ENCODE measurements around the gene RAB5IF.

Gene RAB5IF

DNA sequence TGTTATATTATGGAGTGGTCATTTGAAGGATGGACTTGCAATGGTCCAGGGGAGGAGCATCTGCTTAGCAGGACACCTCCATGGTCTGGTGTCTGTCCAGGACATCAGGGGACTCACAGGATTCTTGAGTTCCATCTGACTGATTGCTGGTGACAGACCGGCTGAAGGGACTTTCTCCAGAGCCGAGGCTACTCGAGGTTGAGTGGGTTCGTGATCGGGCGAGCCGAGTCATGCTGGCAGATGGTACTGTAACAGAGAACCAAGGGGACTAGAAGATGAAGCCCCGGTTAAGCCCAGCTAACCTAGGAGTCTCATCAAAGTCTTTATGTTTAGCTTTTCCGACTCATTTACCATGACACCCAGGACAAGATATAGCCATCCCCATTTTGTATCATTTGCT is 47.9 kb downstream of the RAB5IF start:
- peaks cover 44% of the 10 kb centered on the region for H3K36me3 ChIP-seq (ENCODE audit: insufficient read depth, low read length)
- no peak overlapping the region for H3K4me3 ChIP-seq (ENCODE audit: low read depth in 1 of 2, low read length in 2 of 2)
- H3K4me1 ChIP-seq (ENCODE audit: insufficient read depth, low read length), result no peaks in the 10 kb centered on the region
- no peaks in the 10 kb centered on the region for H3K9me3 ChIP-seq (ENCODE audit: low read length)
- no peaks in the 10 kb centered on the region for H3K27me3 ChIP-seq (ENCODE audit: control insufficient read depth in 1 of 2, insufficient read depth in 2 of 2, low read length in 2 of 2)
- no peak overlapping the region for H3K9ac ChIP-seq (ENCODE audit: low read length)
- H3K27ac ChIP-seq (ENCODE audit: low read depth, low read length), result no peak overlapping the region

DNA sequence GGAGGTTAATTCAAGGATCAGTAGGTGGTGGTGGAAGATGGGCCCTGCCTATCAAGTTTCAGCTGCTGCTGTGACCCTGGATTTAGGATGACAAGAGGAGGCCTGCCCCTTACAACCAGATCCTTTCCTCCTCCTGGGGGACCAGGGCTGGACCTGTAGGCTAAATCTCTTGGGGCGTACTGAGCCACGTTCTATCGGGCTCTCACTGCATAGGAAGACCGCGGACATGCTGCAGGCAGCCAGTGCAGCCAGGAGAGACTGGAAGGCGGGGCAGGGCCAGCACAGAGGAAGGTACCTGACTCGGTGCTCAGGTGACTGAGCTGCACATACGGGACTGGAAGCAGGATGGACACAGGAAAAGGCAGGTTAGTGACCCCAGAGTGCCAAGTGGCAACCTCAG is 48.9 kb downstream of the RAB5IF start:
- Histone ChIP-seq H3K27ac (ENCODE audit: low read depth, low read length) (no peak overlapping the region), H3K36me3 (ENCODE audit: insufficient read depth, low read length) (peaks cover 44% of the 10 kb centered on the region), H3K27me3 (ENCODE audit: control insufficient read depth in 1 of 2, insufficient read depth in 2 of 2, low read length in 2 of 2) (no peaks in the 10 kb centered on the region), H3K9ac (ENCODE audit: low read length) (no peak overlapping the region), H3K9me3 (ENCODE audit: low read length) (no peaks in the 10 kb centered on the region), H3K4me1 (ENCODE audit: insufficient read depth, low read length) (no peaks in the 10 kb centered on the region), H3K4me3 (ENCODE audit: low read depth in 1 of 2, low read length in 2 of 2) (no peak overlapping the region)

DNA sequence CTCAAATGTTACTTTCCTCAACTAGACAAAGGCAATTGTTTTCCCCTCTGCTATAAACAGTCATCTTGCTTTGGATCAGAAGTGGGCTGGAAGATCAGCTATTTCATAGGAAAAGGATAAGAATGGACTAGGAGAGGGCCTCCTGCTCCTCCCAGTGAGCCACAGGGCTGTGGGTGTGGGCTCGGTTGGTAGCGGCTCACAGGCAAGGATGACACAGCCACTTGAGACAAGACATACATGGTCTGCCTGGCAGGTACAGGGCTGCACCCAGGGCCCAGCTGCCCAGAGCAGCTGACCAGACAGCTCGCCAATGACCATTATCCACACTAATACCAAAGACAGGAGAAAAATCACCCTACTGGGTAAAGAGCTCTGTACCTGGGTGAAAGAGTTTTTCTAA is 49.4 kb downstream of the RAB5IF start:
- no peaks in the 10 kb centered on the region for H3K4me1 ChIP-seq (ENCODE audit: insufficient read depth, low read length)
- H3K27me3 ChIP-seq (ENCODE audit: control insufficient read depth in 1 of 2, insufficient read depth in 2 of 2, low read length in 2 of 2), result no peaks in the 10 kb centered on the region
- H3K4me3 ChIP-seq (ENCODE audit: low read depth in 1 of 2, low read length in 2 of 2), result no peak overlapping the region
- H3K27ac ChIP-seq (ENCODE audit: low read depth, low read length), result no peak overlapping the region
- peaks cover 46% of the 10 kb centered on the region for H3K36me3 ChIP-seq (ENCODE audit: insufficient read depth, low read length)
- H3K9me3 ChIP-seq (ENCODE audit: low read length), result no peaks in the 10 kb centered on the region
- H3K9ac ChIP-seq (ENCODE audit: low read length), result no peak overlapping the region

DNA sequence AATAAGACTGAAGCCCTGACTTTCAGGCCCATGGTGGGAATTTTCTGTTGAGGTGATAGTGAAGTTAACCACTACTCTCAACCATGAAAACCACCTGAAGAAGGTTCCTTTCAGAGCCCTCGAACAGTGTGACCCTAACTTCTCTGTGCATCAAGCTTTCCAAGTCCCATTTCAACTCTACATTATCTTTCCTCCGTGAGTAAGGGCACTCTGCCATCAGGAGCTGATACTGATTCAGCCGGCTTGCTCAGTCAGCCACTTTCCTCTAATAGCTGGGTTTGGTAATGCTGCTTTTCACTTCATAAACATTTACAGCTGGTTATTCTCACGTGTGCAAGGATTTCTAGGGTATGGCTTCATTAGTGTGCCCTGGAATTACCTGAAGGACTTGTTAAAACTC is 51.2 kb downstream of the RAB5IF start:
- no peaks in the 10 kb centered on the region for H3K27me3 ChIP-seq (ENCODE audit: control insufficient read depth in 1 of 2, insufficient read depth in 2 of 2, low read length in 2 of 2)
- H3K9me3 ChIP-seq (ENCODE audit: low read length), result no peaks in the 10 kb centered on the region
- H3K9ac ChIP-seq (ENCODE audit: low read length), result no peak overlapping the region
- H3K36me3 ChIP-seq (ENCODE audit: insufficient read depth, low read length), result peaks cover 43% of the 10 kb centered on the region
- no peak overlapping the region for H3K27ac ChIP-seq (ENCODE audit: low read depth, low read length)
- no peak overlapping the region for H3K4me3 ChIP-seq (ENCODE audit: low read depth in 1 of 2, low read length in 2 of 2)
- H3K4me1 ChIP-seq (ENCODE audit: insufficient read depth, low read length), result no peaks in the 10 kb centered on the region

DNA sequence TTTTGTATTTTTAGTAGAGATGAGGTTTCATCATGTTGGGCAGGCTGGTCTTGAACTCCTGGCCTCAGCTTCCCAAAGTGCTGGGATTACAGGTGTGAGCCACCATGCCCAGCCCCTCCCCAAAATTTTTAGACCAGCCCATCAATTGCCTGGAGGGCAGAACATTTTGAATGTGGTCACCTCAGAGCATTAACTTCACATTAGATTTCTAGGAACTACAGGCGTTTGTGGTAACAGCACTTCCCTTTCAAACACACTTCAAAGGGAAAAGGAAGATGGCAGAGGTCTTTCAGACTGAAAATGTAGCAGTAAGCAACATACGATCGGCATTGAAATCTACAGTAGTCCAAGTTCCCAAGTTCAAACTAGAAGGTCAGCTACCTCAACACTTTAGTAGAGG is 52.7 kb downstream of the RAB5IF start:
- Histone ChIP-seq H3K27ac (ENCODE audit: low read depth, low read length) (no peak overlapping the region), H3K27me3 (ENCODE audit: control insufficient read depth in 1 of 2, insufficient read depth in 2 of 2, low read length in 2 of 2) (no peaks in the 10 kb centered on the region), H3K9ac (ENCODE audit: low read length) (no peak overlapping the region), H3K4me3 (ENCODE audit: low read depth in 1 of 2, low read length in 2 of 2) (no peak overlapping the region), H3K9me3 (ENCODE audit: low read length) (no peaks in the 10 kb centered on the region), H3K36me3 (ENCODE audit: insufficient read depth, low read length) (peaks cover 42% of the 10 kb centered on the region), H3K4me1 (ENCODE audit: insufficient read depth, low read length) (no peaks in the 10 kb centered on the region)
